AG10803 (cell line): ENCODE data around the gene CACNG3.

ENCODE experiments used
- DNase-seq: peaks from one replicate; pipeline ENCODE4 v3.0.0; 2010; ENCODE audit warnings: low read depth
- H3K4me3 ChIP-seq: 2 replicates; pipeline ENCODE4 v1.5.1; 2011; ENCODE audit warnings: mild to moderate bottlenecking, low read length, control low read depth
- CTCF ChIP-seq: conservative IDR thresholded peaks from 2 replicates; pipeline ENCODE4 v1.5.1; 2011; ENCODE audit warnings: mild to moderate bottlenecking, low read length, control low read depth, inconsistent platforms

The CACNG3 gene

GRCh38 chr16:24346734-24347133 is 90.6 kb downstream of the CACNG3 start:
- TF ChIP-seq CTCF, result no peak
- no peak for DNase-seq
- no peak overlapping the region for H3K4me3 ChIP-seq

- no peak for TF ChIP-seq CTCF
- no peak for DNase-seq
- no peak overlapping the region for H3K4me3 ChIP-seq
Measured at GRCh38 chr16:24347556-24347955, 91.4 kb downstream of the CACNG3 start.

- no peak for TF ChIP-seq CTCF
- no peak for DNase-seq
- H3K4me3 ChIP-seq, result no peak overlapping the region
Measured at GRCh38 chr16:24348545-24349290, 92.6 kb downstream of the CACNG3 start.

- no peak overlapping the region for H3K4me3 ChIP-seq
- TF ChIP-seq CTCF, result no peak
- no peak for DNase-seq
Measured at GRCh38 chr16:24349320-24349719, 93.2 kb downstream of the CACNG3 start.

- no peak overlapping the region for H3K4me3 ChIP-seq
- TF ChIP-seq CTCF, result no peak
- no peak for DNase-seq
Measured at GRCh38 chr16:24352746-24353145, 96.6 kb downstream of the CACNG3 start.

- no peak for TF ChIP-seq CTCF
- DNase-seq, result no peak
- H3K4me3 ChIP-seq, result no peak overlapping the region
Measured at GRCh38 chr16:24353622-24354021, 97.5 kb downstream of the CACNG3 start.

GRCh38 chr16:24357511-24357910 is 101.4 kb downstream of the CACNG3 start:
- no peak for TF ChIP-seq CTCF
- no peak overlapping the region for H3K4me3 ChIP-seq
- DNase-seq, result no peak
